K562 (cell line): ENCODE results near the gene TMPRSS9. TPM values are rescaled to one million over a fixed set of nuclear protein-coding genes. Genes with fewer than 3 reads are reported as not detected.

Experiments
- ATAC-seq: fragments of 200-7000 bp; cut with Tn5 transposase; 3 replicates; pipeline ENCODE4 v1.9.1; 2020; ENCODE audit warnings: moderate library complexity
- BruUV-seq: library from RNA; stranded (reverse); fragments of 400-500 nt; replicated peaks from 2 replicates; lab custom pipeline; 2021; lab: Mats Ljungman, UMichigan
- CTCF ChIA-PET: fragments of 300-600 bp; formaldehyde crosslinking; extraction: SDS; loops from one replicate; lab custom pipeline; 2021; ENCODE audit warnings: low intra/inter-chr PET ratio; lab: Yijun Ruan, JAX
- POLR2A ChIA-PET: fragments of 300-600, 350-650 bp; sonication (Branson Sonifier 250); formaldehyde crosslinking; extraction: SDS; loops from one replicate; lab custom pipeline; 2021; ENCODE audit warnings: antibody characterized with exemption, inconsistent platforms; lab: Yijun Ruan, JAX
- DNase-seq, 4 experiments: peaks; one replicate each; pipeline versions ENCODE4 v3.0.0 to v3.0.0-alpha.2; 2011 to 2018; ENCODE audit warnings: low spot score in 3 of 4, mixed read lengths in 3 of 4; ENCODE audit errors: extremely low read depth in 1 of 4
- FAIRE-seq: peaks from 2 replicates; lab custom pipeline; 2011; peaks lifted over from hg19 to GRCh38; lab: Jason Lieb, UNC
- H2AFZ ChIP-seq: 2 replicates; pipeline ENCODE4 v1.6.0; 2011; ENCODE audit warnings: low read depth, low read length, control low read depth, inconsistent platforms
- H3K27ac ChIP-seq: fragments of 200-600 bp; 3 replicates; pipeline ENCODE4 v1.8.0; 2011; ENCODE audit warnings: low read depth, mild to moderate bottlenecking, control low read depth, inconsistent platforms, low read length, moderate library complexity, mixed read lengths; ENCODE audit errors: extremely low read depth
- H3K27me3 ChIP-seq, 2 experiments: fragments of 300-600 bp in 1 of 2; 2 replicates in 1 of 2; 3 replicates in 1 of 2; pipeline versions ENCODE4 v1.6.0 to v1.8.0; 2011; ENCODE audit warnings: inconsistent platforms in 2 of 2, low read length in 2 of 2, mild to moderate bottlenecking in 1 of 2, mixed read lengths in 1 of 2, moderate library complexity in 1 of 2; ENCODE audit not compliant: control insufficient read depth in 2 of 2, insufficient read depth in 2 of 2
- H3K36me3 ChIP-seq: fragments of 300-600 bp; 3 replicates; pipeline ENCODE4 v1.8.0; 2011; ENCODE audit warnings: mild to moderate bottlenecking, low read length, inconsistent platforms; ENCODE audit not compliant: control insufficient read depth, insufficient read depth
- H3K4me1 ChIP-seq, 2 experiments: fragments of 200-600 bp in 1 of 2; replicated peaks in 1 of 2; 2 replicates in 1 of 2; 3 replicates in 1 of 2; pipeline versions ENCODE4 v1.5.1 to v1.8.0; 2011; ENCODE audit warnings: inconsistent platforms in 2 of 2, low read length in 2 of 2, mild to moderate bottlenecking in 1 of 2, mixed read lengths in 1 of 2, moderate library complexity in 1 of 2; ENCODE audit not compliant: control insufficient read depth in 2 of 2, insufficient read depth in 2 of 2
- H3K4me2 ChIP-seq: 2 replicates; pipeline ENCODE4 v1.6.1; 2011; ENCODE audit warnings: low read length, control low read depth, inconsistent platforms, mixed read lengths; ENCODE audit not compliant: insufficient read depth
- H3K4me3 ChIP-seq: fragments of 200-600 bp; sonication (generic), shearing (Covaris generic); 2 replicates; pipeline ENCODE4 v1.5.1; 2016; ENCODE audit warnings: control low read depth, inconsistent platforms
- H3K79me2 ChIP-seq: fragments of 200-600 bp; 3 replicates; pipeline ENCODE4 v1.8.0; 2011; ENCODE audit warnings: low read length, inconsistent platforms; ENCODE audit not compliant: control insufficient read depth, insufficient read depth
- H3K9ac ChIP-seq, 2 experiments: 2 replicates each; pipeline versions ENCODE4 v1.6.0 to v1.6.1; 2011; ENCODE audit warnings: low read depth in 2 of 2, low read length in 2 of 2, control low read depth in 1 of 2, inconsistent platforms in 1 of 2, mild to moderate bottlenecking in 1 of 2, mixed read lengths in 1 of 2; ENCODE audit not compliant: insufficient read depth in 1 of 2
- H3K9me1 ChIP-seq: one replicate; pipeline ENCODE4 v1.6.0; 2011; ENCODE audit warnings: inconsistent platforms, mild to moderate bottlenecking, low read length, moderate library complexity; ENCODE audit not compliant: control insufficient read depth, insufficient read depth
- H3K9me3 ChIP-seq: replicated peaks from 2 replicates; pipeline ENCODE4 v1.5.1; 2011; ENCODE audit warnings: low read depth, low read length, inconsistent platforms; ENCODE audit not compliant: control insufficient read depth, insufficient read depth
- H4K20me1 ChIP-seq: replicated peaks from 2 replicates; pipeline ENCODE4 v1.6.1; 2011; ENCODE audit warnings: low read length, inconsistent platforms, mixed read lengths; ENCODE audit not compliant: control insufficient read depth, insufficient read depth
- ARID3A ChIP-seq: IDR thresholded peaks from 2 replicates; pipeline ENCODE4 v1.6.1; 2012; ENCODE audit warnings: low read depth, low read length, improper control_type of control experiment, borderline replicate concordance
- CREB5 ChIP-seq: fragments of 250-450 bp; sonication (Bioruptor Pico); IDR thresholded peaks from 2 replicates; pipeline ENCODE4 v1.5.0; 2020; ENCODE audit warnings: mild to moderate bottlenecking
- E2F1 ChIP-seq: sonication (generic); formaldehyde crosslinking; IDR thresholded peaks from 2 replicates; pipeline ENCODE4 v1.8.1; 2023; ENCODE audit warnings: mild to moderate bottlenecking, missing genetic modification reagents, moderate library complexity
- EGR1 ChIP-seq: fragments of 450-650 bp; conservative IDR thresholded peaks from 2 replicates; pipeline ENCODE4 v1.6.1; 2017; ENCODE audit warnings: mild to moderate bottlenecking
- ESRRB ChIP-seq: fragments of 250-450 bp; sonication (Bioruptor Pico); IDR thresholded peaks from 2 replicates; pipeline ENCODE4 v1.5.0; 2020; ENCODE audit warnings: mild to moderate bottlenecking, moderate library complexity, borderline replicate concordance
- ILK ChIP-seq: fragments of 450-650 bp; IDR thresholded peaks from 2 replicates; pipeline ENCODE4 v1.6.1; 2016; ENCODE audit warnings: missing genetic modification characterization, low read depth, mild to moderate bottlenecking, missing compliant biosample characterization, moderate library complexity, borderline replicate concordance
- PURB ChIP-seq: sonication (generic); formaldehyde crosslinking; IDR thresholded peaks from 2 replicates; pipeline ENCODE4 v1.9.0; 2021; ENCODE audit warnings: low read depth, mild to moderate bottlenecking, missing genetic modification reagents
- TFE3 ChIP-seq: fragments of 450-650 bp; formaldehyde crosslinking; IDR thresholded peaks from 2 replicates; pipeline ENCODE4 v1.4.0; 2020; ENCODE audit warnings: mild to moderate bottlenecking, mixed read lengths
- ZBTB1 ChIP-seq: sonication (generic); formaldehyde crosslinking; IDR thresholded peaks from 2 replicates; pipeline ENCODE4 v1.8.1; 2023; ENCODE audit warnings: missing genetic modification reagents, low read depth, mild to moderate bottlenecking, borderline replicate concordance
- ZNF444 ChIP-seq: fragments of 250-450 bp; sonication (Bioruptor Pico); IDR thresholded peaks from 2 replicates; pipeline ENCODE4 v1.4.0; 2020; ENCODE audit warnings: mild to moderate bottlenecking, moderate library complexity
- WGBS: fragments of 100-300 bp; shearing (Covaris generic); methylation state at CpG from one replicate; pipeline ENCODE4 v1.1.6; 2016; ENCODE audit warnings: low coverage, mixed read lengths; ENCODE audit not compliant: insufficient coverage; ENCODE audit errors: missing lambda C conversion rate; 5-methylcytosine and 5-hydroxymethylcytosine counted together
- in situ Hi-C: fragments of 300-500 bp; cut with MboI; formaldehyde crosslinking; loops from 4 replicates; pipeline ENCODE4 v1.15.0; 2018; ENCODE audit warnings: inconsistent platforms, mixed read lengths
- intact Hi-C: fragments of 100-400 bp; cut with micrococcal nuclease; formaldehyde crosslinking; loops from 2 replicates; pipeline ENCODE4 v1.14.2; 2022
- polyA plus RNA-seq, 8 experiments: library from polyadenylated mRNA; depleted of rRNA in 4 of 8; stranded (reverse) in 5 of 8; unstranded in 3 of 8; fragments of >200 nt; fragmentation: Nextera tagmentation in 2 of 8; fragmentation: Illumina TruSeq in 1 of 8; extraction: Ambion mirVana in 2 of 8; extraction: Trizol in 1 of 8; gene quantifications; 2 replicates each; pipeline versions ENCODE4 v1.2.1 to v1.2.3, GENCODE V29; 2011 to 2014; ENCODE audit warnings: inconsistent platforms in 1 of 8, missing spikeins in 1 of 8
- total RNA-seq, 7 experiments: library from RNA; depleted of rRNA in 6 of 7; stranded (reverse); fragments of >200 nt in 6 of 7; fragmentation: Illumina TruSeq in 2 of 7; extraction: Trizol in 2 of 7; gene quantifications; 2 replicates each; pipeline versions ENCODE4 v1.2.1 to v1.2.3, GENCODE V29; 2011 to 2021; ENCODE audit warnings: low replicate concordance in 1 of 7

Gene TMPRSS9
- total and polyA plus RNA-seq, 9 of the 15 experiments (the other 6 are each of a cell fraction or from before 2014, with no cell fraction given) = 0.01 to 0.03 TPM; not detected in 7

GRCh38 chr19:2454962-2455850 is 95.1 kb downstream of the TMPRSS9 start:
- Histone ChIP-seq H3K4me2 (peak overlapping the region; percentile 82), H3K9me1 (peaks cover 17% of the 10 kb centered on the region), H3K27me3 (no peaks in the 10 kb centered on the region), H3K27ac (peak overlapping the region; percentile 90)
- CTCF ChIA-PET = no interaction called here
- intact Hi-C loops = no loop called here
- POLR2A ChIA-PET = interaction anchor here (0.5 to 4.4 kb wide), 6 partner anchors 8 to 32 kb away, joined by 3 to 20 read pairs (median 4); partner anchors contain the start of gene GADD45B
- ATAC-seq (no peak), DNase-seq (no peak)
- TF ChIP-seq TFE3 (no peak), PURB (CRISPR knock-in tag) (no peak), ILK (tag) (no peak), ZBTB1 (CRISPR knock-in tag) (0 out of 2 replicates have a peak, but pooled peaks have one; percentile 18), ARID3A (no peak), ZNF444 (no peak), CREB5 (CRISPR knock-in tag) (no peak), E2F1 (no peak), ESRRB (CRISPR knock-in tag) (no peak), EGR1 (peak; percentile 44; the same call in 1 of the 2 replicates)
- TF ChIP-seq, all 486 proteins: peak for 2
- Histone ChIP-seq H3K36me3 (peaks cover 32% of the 10 kb centered on the region; the same call in 1 of the 3 replicates), H3K4me3 (peak overlapping the region; percentile 100), H3K4me1 (peaks cover 5 to 48% of the 10 kb centered on the region in 2 experiments; a peak in 3 of 5 replicates), H2AFZ (no peak overlapping the region), H3K9ac (peak overlapping the region; percentile 87 to 99; a peak in 3 of 4 replicates), H4K20me1 (peaks cover 29% of the 10 kb centered on the region; the same call in 1 of the 2 replicates), H3K9me3 (no peaks in the 10 kb centered on the region), H3K79me2 (peaks cover 67% of the 10 kb centered on the region)
- in situ Hi-C loops = no loop called here
- BruUV-seq = no TSS peak
- 55% methylated on average over 13 of the region's 14 CpGs for WGBS
- FAIRE-seq = no peak
